Kidney epithelial cell (primary cell): Measurements from ENCODE around the gene JPH2. TPM values are rescaled to one million over a fixed set of nuclear protein-coding genes. Genes with fewer than 3 reads are reported as not detected.

Experiments
- DNase-seq: peaks from one replicate; pipeline ENCODE4 v3.0.0-alpha.2; 2010; ENCODE audit warnings: low read depth
- H3K27me3 ChIP-seq: 2 replicates; pipeline ENCODE4 v1.6.0; 2011; ENCODE audit warnings: low read length; ENCODE audit not compliant: control insufficient read depth, insufficient read depth
- H3K36me3 ChIP-seq: 2 replicates; pipeline ENCODE4 v1.5.1; 2011; ENCODE audit warnings: low read length; ENCODE audit not compliant: control insufficient read depth, insufficient read depth
- H3K4me3 ChIP-seq: 2 replicates; pipeline ENCODE4 v1.5.1; 2011; ENCODE audit warnings: low read depth, mild to moderate bottlenecking, control low read depth, low read length
- total RNA-seq: library from RNA; depleted of rRNA; stranded (reverse); fragments of >200 nt; gene quantifications from 2 replicates; pipeline ENCODE4 v1.2.3, GENCODE V29; 2015
- TF ChIP-seq, protein P1 (sequence below): IDR thresholded peaks from 2 replicates; pipeline ENCODE4 v1.5.1; 2011; ENCODE audit warnings: mild to moderate bottlenecking, moderate library complexity, low read length, control low read depth, inconsistent platforms; ENCODE audit not compliant: insufficient read depth, poor library complexity, severe bottlenecking

The JPH2 gene
- total RNA-seq, 1 donor from 2014 or later: 3.0 TPM

DNA sequence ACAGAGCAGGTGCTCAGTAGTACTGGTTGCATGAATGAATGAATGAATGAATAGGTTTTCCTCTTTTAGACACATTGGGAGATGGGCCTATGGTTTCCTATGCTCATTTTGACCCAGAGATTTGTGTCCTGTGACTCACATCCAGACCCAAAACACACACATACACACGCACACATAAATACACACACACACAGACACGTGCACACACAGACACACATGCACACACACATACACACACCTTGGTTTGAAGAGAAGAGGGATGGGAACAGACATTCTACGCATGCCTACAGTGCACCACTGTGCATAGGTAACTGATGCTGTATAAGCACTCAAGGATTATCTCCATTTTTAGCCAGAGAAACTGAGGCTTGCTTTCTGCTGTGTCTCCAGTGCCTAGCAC is 4.1 kb downstream of the JPH2 start:
- TF ChIP-seq, protein P1, sequence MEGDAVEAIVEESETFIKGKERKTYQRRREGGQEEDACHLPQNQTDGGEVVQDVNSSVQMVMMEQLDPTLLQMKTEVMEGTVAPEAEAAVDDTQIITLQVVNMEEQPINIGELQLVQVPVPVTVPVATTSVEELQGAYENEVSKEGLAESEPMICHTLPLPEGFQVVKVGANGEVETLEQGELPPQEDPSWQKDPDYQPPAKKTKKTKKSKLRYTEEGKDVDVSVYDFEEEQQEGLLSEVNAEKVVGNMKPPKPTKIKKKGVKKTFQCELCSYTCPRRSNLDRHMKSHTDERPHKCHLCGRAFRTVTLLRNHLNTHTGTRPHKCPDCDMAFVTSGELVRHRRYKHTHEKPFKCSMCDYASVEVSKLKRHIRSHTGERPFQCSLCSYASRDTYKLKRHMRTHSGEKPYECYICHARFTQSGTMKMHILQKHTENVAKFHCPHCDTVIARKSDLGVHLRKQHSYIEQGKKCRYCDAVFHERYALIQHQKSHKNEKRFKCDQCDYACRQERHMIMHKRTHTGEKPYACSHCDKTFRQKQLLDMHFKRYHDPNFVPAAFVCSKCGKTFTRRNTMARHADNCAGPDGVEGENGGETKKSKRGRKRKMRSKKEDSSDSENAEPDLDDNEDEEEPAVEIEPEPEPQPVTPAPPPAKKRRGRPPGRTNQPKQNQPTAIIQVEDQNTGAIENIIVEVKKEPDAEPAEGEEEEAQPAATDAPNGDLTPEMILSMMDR: no peak
- DNase-seq: no peak
- Histone ChIP-seq H3K27me3 (peaks cover 2% of the 10 kb centered on the region), H3K4me3 (no peak overlapping the region), H3K36me3 (no peaks in the 10 kb centered on the region)

DNA sequence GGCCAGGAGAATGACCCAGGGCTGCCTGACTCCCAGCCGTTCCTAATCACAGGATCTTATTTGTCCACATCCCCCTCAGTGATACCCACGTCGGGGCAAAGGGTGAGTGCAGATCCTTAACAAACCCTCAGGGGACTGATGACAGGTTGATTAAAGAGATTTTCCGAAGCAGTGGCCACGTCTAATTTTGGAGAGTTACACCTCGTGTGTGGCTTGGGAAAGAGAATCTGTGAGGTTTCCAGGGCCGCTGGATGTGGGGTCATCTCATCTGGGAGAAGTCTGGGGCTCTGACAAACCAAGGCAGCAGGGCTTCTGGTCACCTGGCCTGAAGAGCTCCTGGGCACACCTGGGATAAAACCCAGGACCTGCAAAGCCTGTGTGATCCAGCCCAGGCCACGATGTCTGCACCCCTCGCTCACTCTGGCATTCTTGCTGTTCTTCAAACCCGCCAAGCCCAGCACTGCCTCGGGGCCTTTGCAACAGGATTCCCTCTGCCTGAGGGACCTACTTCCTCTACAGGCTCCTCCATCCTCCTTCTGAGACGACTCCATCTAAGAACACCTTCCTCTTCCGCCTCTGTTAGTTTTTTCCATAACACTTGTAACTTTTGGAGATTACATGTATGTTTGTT is 4.7 kb downstream of the JPH2 start:
- no peak overlapping the region for H3K4me3 ChIP-seq
- no peak for DNase-seq
- TF ChIP-seq, protein P1: no peak
- no peaks in the 10 kb centered on the region for H3K36me3 ChIP-seq
- peaks cover 2% of the 10 kb centered on the region for H3K27me3 ChIP-seq

DNA sequence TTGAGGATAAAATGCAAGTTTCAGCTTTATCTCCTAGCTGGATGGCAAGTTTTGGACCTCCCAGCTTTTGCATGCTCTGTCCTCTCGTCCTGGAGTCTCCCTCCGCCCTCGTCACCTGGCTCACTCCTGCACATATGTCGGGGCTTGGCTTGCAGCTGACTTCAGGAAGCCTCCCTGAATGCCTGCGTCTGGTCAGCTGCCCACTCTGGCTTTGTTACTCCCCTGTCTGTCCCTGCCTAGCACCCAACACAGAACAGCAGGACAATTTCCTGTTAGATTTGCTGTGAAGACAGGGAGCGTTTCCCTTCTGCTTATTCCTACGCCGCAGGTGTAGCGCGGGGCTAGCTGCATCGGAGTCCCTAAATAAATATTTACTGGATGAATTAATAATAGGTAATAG is 5.4 kb downstream of the JPH2 start:
- Histone ChIP-seq H3K4me3 (no peak overlapping the region), H3K36me3 (no peaks in the 10 kb centered on the region), H3K27me3 (peaks cover under 1% of the 10 kb centered on the region)
- no peak for DNase-seq
- TF ChIP-seq, protein P1: no peak

DNA sequence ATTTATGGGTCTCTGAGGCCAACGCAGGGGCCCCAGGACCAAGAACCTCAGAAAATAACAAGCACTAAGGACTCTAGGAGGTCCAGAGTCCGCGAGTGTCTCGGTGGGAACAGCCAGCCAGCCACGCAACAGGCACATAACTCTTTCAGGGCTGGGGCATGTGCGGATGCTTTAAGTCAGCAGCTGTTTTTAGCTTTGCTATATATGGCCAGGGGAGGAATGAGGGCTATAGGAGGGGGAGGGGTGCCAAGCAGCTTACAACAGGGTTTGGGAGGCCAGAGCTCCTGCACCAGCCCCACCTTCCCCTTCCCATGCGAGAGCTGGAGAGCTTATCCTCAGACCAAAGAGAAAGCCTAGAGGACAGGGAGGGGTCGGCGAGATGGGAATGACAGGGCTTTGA is 6.2 kb downstream of the JPH2 start:
- Histone ChIP-seq H3K36me3 (no peaks in the 10 kb centered on the region), H3K27me3 (no peaks in the 10 kb centered on the region), H3K4me3 (no peak overlapping the region)
- no peak for DNase-seq
- TF ChIP-seq, protein P1: no peak

DNA sequence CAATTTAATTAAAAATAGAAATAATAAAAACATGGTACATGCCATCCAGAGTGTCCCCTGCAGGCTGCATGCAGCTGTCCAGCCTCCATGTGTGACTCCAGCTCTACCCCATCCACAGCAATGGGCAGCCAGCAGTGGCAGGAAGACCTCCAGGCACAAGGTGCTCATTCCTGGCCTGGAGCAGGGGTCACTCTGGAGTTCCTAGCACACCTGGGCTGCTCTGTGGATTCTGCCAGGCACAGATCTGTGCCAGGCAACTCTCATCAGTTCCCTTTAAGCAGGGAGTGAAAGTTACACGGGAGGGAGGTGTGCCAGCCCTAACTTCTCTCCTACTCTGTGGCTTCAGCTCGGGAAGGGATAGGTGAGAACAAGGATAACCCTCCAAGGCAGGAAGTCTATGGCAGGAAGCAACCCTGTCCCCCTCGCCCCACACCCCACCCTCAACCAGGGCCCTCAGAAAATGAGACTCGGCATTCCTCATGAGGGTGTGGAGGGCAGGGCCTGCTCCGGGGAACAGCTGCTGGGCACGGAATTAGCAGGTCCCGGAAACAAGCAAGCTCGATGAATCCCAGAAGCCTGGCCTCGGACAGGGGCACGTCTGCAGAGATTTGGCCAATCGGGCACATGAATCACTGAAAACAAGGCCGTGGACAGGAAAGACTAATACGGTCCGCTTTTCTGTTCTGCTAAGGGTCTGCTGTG is 10.0 kb downstream of the JPH2 start:
- H3K36me3 ChIP-seq: no peaks in the 10 kb centered on the region
- no peaks in the 10 kb centered on the region for H3K27me3 ChIP-seq
- TF ChIP-seq, protein P1: no peak
- H3K4me3 ChIP-seq: no peak overlapping the region
- DNase-seq: no peak
